Transverse colon (tissue), 4 donors: Measurements from ENCODE around the gene C1QL4. TPM values are rescaled to one million over a fixed set of nuclear protein-coding genes. Genes with fewer than 3 reads are reported as not detected.

ENCODE experiments used
- DNase-seq: peaks from one replicate; pipeline ENCODE4 v3.0.0-alpha.2; 2019
- H3K27ac ChIP-seq, 4 donors: fragments of 200-600 bp; sonication (generic); 2 replicates each; pipeline ENCODE4 v1.5.1; 2016 to 2018; ENCODE audit warnings: inconsistent platforms in 4 of 4
- H3K27me3 ChIP-seq: fragments of 200-600 bp; sonication (generic); 2 replicates; pipeline ENCODE4 v1.5.1; 2017; ENCODE audit warnings: inconsistent platforms
- H3K36me3 ChIP-seq, 4 donors: fragments of 200-600 bp; sonication (generic); 2 replicates each; pipeline ENCODE4 v1.5.1; 2017 to 2019; ENCODE audit warnings: inconsistent platforms in 4 of 4
- H3K4me1 ChIP-seq, 4 donors: fragments of 200-600 bp; sonication (generic); 2 replicates each; pipeline ENCODE4 v1.5.1; 2017 to 2020; ENCODE audit warnings: inconsistent platforms in 4 of 4
- H3K4me3 ChIP-seq, 4 donors: fragments of 200-600 bp; sonication (generic); 1 replicate in 1 of 4; 2 replicates in 3 of 4; pipeline versions ENCODE4 v1.5.1 to v1.6.1; 2017 to 2019; ENCODE audit warnings: inconsistent platforms in 4 of 4
- H3K9me3 ChIP-seq, 2 donors: fragments of 200-600 bp; sonication (generic); 2 replicates each; pipeline ENCODE4 v1.5.1; 2017 to 2019; ENCODE audit warnings: inconsistent platforms in 2 of 2
- CTCF ChIP-seq, 5 experiments: fragments of 200-600 bp in 3 of 5; fragments of 450-650 bp in 2 of 5; sonication (generic) in 3 of 5; IDR thresholded peaks; 1 replicate in 2 of 5; 2 replicates in 3 of 5; pipeline ENCODE4 v1.5.1; 2016 to 2017; ENCODE audit warnings: antibody characterized with exemption in 5 of 5, inconsistent platforms in 3 of 5, mild to moderate bottlenecking in 2 of 5, moderate library complexity in 1 of 5
- EP300 ChIP-seq: sonication (generic); formaldehyde crosslinking; IDR thresholded peaks from one replicate; pipeline ENCODE4 v1.6.1; 2017; ENCODE audit warnings: antibody characterized with exemption, low read depth
- POLR2A ChIP-seq: fragments of 450-650 bp; IDR thresholded peaks from one replicate; pipeline ENCODE4 v1.6.1; 2016; ENCODE audit warnings: antibody characterized with exemption, mild to moderate bottlenecking, moderate library complexity
- POLR2AphosphoS5 ChIP-seq, 3 donors: sonication (generic); formaldehyde crosslinking; IDR thresholded peaks; one replicate each; pipeline ENCODE4 v1.6.1; 2016; ENCODE audit warnings: antibody characterized with exemption in 3 of 3
- WGBS, 2 donors: methylation state at CpG; one replicate each; pipeline ENCODE4 v1.1.5; 2018; ENCODE audit warnings: low coverage in 1 of 2; 5-methylcytosine and 5-hydroxymethylcytosine counted together
- in situ Hi-C, 4 donors: fragments of 200-750 bp; cut with MboI; loops; one replicate each; pipeline versions ENCODE4 v1.15.0 to v1.15.1; 2017; ENCODE audit warnings: low sequenced_read_pairs in 3 of 4, low pct_ligation_motif_present in 1 of 4, low pct_unique_long_range_greater_than_20kb in 1 of 4
- intact Hi-C: fragments of 100-400 bp; cut with DNase I; formaldehyde crosslinking; loops from one replicate; pipeline ENCODE4 v1.15.1; 2023; ENCODE audit warnings: low total_unique reads
- total RNA-seq, 4 donors: library from RNA; depleted of rRNA; stranded (reverse); fragments of >200 nt; gene quantifications; one replicate each; pipeline ENCODE4 v1.1.0, GENCODE V29; 2016

The C1QL4 gene
- total RNA-seq, 4 donors from 2014 or later: not detected

GRCh38 chr12:49345051-49345824, 8.2 kb upstream of the C1QL4 start:
- peak; percentile 24 for DNase-seq
- intact Hi-C loops: loop anchor here (5.0 kb wide), 1 partner anchor 172 kb away; no protein-coding TSS in a partner anchor
- peaks cover 43 to 70% (median 49%) of the 10 kb centered on the region in 4 donors for H3K4me1 ChIP-seq

GRCh38 chr12:49344486-49345050, 7.6 kb upstream of the C1QL4 start:
- H3K36me3 ChIP-seq: no peaks in the 10 kb centered on the region
- H3K27ac ChIP-seq: no peak overlapping the region
- intact Hi-C loops (loop anchor here (5.0 kb wide), 2 partner anchors 52 to 173 kb away; no protein-coding TSS in a partner anchor), in situ Hi-C loops (loop anchor here in 1 of 4 donors (10.0 kb wide), 1 partner anchor 170 kb away; no protein-coding TSS in a partner anchor)
- H3K27me3 ChIP-seq: peaks cover 82% of the 10 kb centered on the region
- WGBS, 2 donors: 20 to 44% methylated on average over 4 to 15 of the region's 15 CpGs
- H3K4me1 ChIP-seq: peaks cover 43 to 73% (median 49%) of the 10 kb centered on the region in 4 donors
- TF ChIP-seq POLR2A: no peak
- no peak for TF ChIP-seq POLR2AphosphoS5 (IDR thresholded peaks at IDR 0.05)
- no peak for TF ChIP-seq CTCF (IDR thresholded peaks at IDR 0.05)
- TF ChIP-seq EP300: no peak
- peak overlapping the region in 1 of 4 donors; percentile 52 for H3K4me3 ChIP-seq
- H3K9me3 ChIP-seq: no peaks in the 10 kb centered on the region
- DNase-seq: no peak

More at GRCh38 chr12:49345051-49345824, 8.2 kb upstream of the C1QL4 start:
- 1% methylated on average over 62 of the region's 70 CpGs; no CpG with 5 or more reads in 1 of the 2 donors for WGBS, 2 donors
- H3K4me3 ChIP-seq: peak overlapping the region; percentile 9 to 52 (median 24)
- no peaks in the 10 kb centered on the region for H3K9me3 ChIP-seq
- H3K36me3 ChIP-seq: no peaks in the 10 kb centered on the region
- in situ Hi-C loops: loop anchor here in 1 of 4 donors (10.0 kb wide), 1 partner anchor 170 kb away; no protein-coding TSS in a partner anchor
- H3K27me3 ChIP-seq: peaks cover 88% of the 10 kb centered on the region
- TF ChIP-seq POLR2A: no peak
- no peak for TF ChIP-seq CTCF (IDR thresholded peaks at IDR 0.05)
- TF ChIP-seq POLR2AphosphoS5 (IDR thresholded peaks at IDR 0.05): no peak
- TF ChIP-seq EP300: no peak
- H3K27ac ChIP-seq: no peak overlapping the region

- WGBS, 2 donors: 5% methylated on average over 31 of the region's 33 CpGs; no CpG with 5 or more reads in 1 of the 2 donors
- no peaks in the 10 kb centered on the region for H3K9me3 ChIP-seq
- no peaks in the 10 kb centered on the region for H3K36me3 ChIP-seq
- peaks cover 38 to 66% (median 51%) of the 10 kb centered on the region in 4 donors for H3K4me1 ChIP-seq
- no peak for DNase-seq
- intact Hi-C loops: loop anchor here (5.0 kb wide), 1 partner anchor 51 kb away; no protein-coding TSS in a partner anchor
- in situ Hi-C loops: loop anchor here in 1 of 4 donors (10.0 kb wide), 1 partner anchor 172 kb away; no protein-coding TSS in a partner anchor
- peaks cover 78% of the 10 kb centered on the region for H3K27me3 ChIP-seq
- TF ChIP-seq CTCF (IDR thresholded peaks at IDR 0.05): no peak
- no peak for TF ChIP-seq POLR2A
- no peak for TF ChIP-seq EP300
- no peak for TF ChIP-seq POLR2AphosphoS5 (IDR thresholded peaks at IDR 0.05)
- no peak overlapping the region for H3K27ac ChIP-seq
- H3K4me3 ChIP-seq: peak overlapping the region in 3 of 4 donors; percentile 34 to 56 (median 42)
These were observed 6.1 kb upstream of the C1QL4 start for GRCh38 chr12:49342914-49343731.
